Osteoblast (primary cell): ENCODE data around the gene DPP7. TPM values are rescaled to one million over a fixed set of nuclear protein-coding genes. Genes with fewer than 3 reads are reported as not detected.
A peak's percentile ranks its signal among the peaks of the same experiment; 100 is the strongest.
"Not testable (repeated sequence)": the region's sequence is repeated elsewhere in the genome, so short reads cannot be mapped to it uniquely, and the experiment has no call there.

Experiments used
- DNase-seq: peaks from one replicate; pipeline ENCODE4 v3.0.0; 2011; ENCODE audit warnings: low spot score, mixed read lengths; ENCODE audit not compliant: insufficient read length; ENCODE audit errors: missing footprints
- H2AFZ ChIP-seq: 2 replicates; pipeline ENCODE4 v1.6.0; 2011; ENCODE audit warnings: mild to moderate bottlenecking, low read length
- H3K27ac ChIP-seq: 2 replicates; pipeline ENCODE4 v1.5.1; 2011; ENCODE audit warnings: mild to moderate bottlenecking, low read depth, low read length, moderate library complexity
- H3K27me3 ChIP-seq: 2 replicates; pipeline ENCODE4 v1.6.0; 2012; ENCODE audit warnings: mild to moderate bottlenecking, control low read depth, inconsistent platforms, low read length, moderate library complexity; ENCODE audit not compliant: insufficient read depth
- H3K36me3 ChIP-seq: 2 replicates; pipeline ENCODE4 v1.5.1; 2011; ENCODE audit warnings: mild to moderate bottlenecking, low read length, control low read depth, moderate library complexity; ENCODE audit not compliant: insufficient read depth
- H3K4me1 ChIP-seq: 2 replicates; pipeline ENCODE4 v1.5.1; 2011; ENCODE audit warnings: mild to moderate bottlenecking, low read length, control low read depth, moderate library complexity; ENCODE audit not compliant: insufficient read depth
- H3K4me2 ChIP-seq: 2 replicates; pipeline ENCODE4 v1.6.0; 2011; ENCODE audit warnings: mild to moderate bottlenecking, low read length; ENCODE audit not compliant: insufficient read depth
- H3K4me3 ChIP-seq: fragments of 200-600 bp; sonication (generic); 3 replicates; pipeline ENCODE4 v1.5.1; 2012; ENCODE audit warnings: mild to moderate bottlenecking, low read length, inconsistent platforms; ENCODE audit not compliant: insufficient read depth
- H3K79me2 ChIP-seq: 2 replicates; pipeline ENCODE4 v1.6.0; 2012; ENCODE audit warnings: mild to moderate bottlenecking, low read length, control low read depth, inconsistent platforms; ENCODE audit not compliant: insufficient read depth
- H3K9me3 ChIP-seq: 2 replicates; pipeline ENCODE4 v1.5.1; 2011; ENCODE audit warnings: low read depth, low read length, control low read depth
- H4K20me1 ChIP-seq: 2 replicates; pipeline ENCODE4 v1.6.0; 2012; ENCODE audit warnings: mild to moderate bottlenecking, low read length, control low read depth; ENCODE audit not compliant: insufficient read depth
- total RNA-seq: library from RNA; depleted of rRNA; stranded (reverse); fragments of >200 nt; gene quantifications from 2 replicates; pipeline ENCODE4 v1.2.3, GENCODE V29; 2012
- TF ChIP-seq, protein P1 (sequence below): IDR thresholded peaks from 2 replicates; pipeline ENCODE4 v1.5.1; 2011; ENCODE audit warnings: mild to moderate bottlenecking, low read depth, low read length, moderate library complexity; ENCODE audit errors: extremely low read depth

DPP7 gene
- total RNA-seq, 1 donor, result 74.6 TPM

DNA sequence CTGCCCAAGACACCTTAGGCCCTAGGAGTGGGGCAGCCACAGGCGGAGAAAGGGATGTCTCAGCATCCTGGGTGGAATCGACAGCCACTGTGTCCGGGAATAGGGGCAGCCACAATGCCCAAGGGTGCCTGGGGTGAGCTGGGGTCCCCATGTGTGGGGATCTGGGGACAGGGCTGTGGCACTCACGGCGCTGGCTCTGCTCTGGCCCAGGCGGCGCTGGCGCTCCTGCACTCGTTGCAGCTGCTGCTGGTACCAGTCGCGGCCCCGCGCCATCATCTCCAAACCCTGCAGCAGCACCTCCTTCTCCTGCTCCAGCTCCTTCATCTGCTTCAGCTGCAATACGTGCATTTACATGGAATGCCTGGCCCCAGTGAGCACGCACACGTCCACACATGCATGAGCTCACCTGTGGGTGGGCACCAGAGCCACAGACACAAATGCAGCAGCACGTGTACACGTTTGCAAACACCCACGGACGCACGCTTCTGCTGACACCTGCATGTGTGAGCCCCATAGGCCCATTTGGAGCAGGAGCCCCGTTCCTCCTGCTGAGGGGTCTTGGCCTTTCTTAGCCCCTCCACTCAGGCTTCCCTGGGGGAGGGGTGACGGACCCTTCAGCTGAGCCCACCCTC, 49.1 kb downstream of the DPP7 start:
- Histone ChIP-seq H2AFZ (no peak overlapping the region), H3K36me3 (no peaks in the 10 kb centered on the region)
- TF ChIP-seq, protein P1, sequence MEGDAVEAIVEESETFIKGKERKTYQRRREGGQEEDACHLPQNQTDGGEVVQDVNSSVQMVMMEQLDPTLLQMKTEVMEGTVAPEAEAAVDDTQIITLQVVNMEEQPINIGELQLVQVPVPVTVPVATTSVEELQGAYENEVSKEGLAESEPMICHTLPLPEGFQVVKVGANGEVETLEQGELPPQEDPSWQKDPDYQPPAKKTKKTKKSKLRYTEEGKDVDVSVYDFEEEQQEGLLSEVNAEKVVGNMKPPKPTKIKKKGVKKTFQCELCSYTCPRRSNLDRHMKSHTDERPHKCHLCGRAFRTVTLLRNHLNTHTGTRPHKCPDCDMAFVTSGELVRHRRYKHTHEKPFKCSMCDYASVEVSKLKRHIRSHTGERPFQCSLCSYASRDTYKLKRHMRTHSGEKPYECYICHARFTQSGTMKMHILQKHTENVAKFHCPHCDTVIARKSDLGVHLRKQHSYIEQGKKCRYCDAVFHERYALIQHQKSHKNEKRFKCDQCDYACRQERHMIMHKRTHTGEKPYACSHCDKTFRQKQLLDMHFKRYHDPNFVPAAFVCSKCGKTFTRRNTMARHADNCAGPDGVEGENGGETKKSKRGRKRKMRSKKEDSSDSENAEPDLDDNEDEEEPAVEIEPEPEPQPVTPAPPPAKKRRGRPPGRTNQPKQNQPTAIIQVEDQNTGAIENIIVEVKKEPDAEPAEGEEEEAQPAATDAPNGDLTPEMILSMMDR, result no peak

DNA sequence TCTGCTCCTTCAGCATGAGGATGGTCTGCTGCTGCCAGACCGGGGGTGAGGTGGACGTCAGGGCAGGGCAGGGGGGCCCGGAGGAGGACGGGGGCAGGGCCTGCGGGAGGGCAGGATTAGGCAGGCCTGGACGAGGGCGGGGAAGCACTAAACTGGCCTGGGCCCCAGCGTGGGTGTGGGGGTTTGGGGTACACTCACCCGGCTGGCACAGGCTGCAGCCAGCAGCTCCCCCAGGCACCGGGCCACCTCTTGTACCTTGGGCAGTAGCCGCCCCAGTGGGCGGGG, 49.7 kb downstream of the DPP7 start:
- H3K27me3 ChIP-seq, result no peaks in the 10 kb centered on the region
- H3K4me3 ChIP-seq, result no peak overlapping the region
- H4K20me1 ChIP-seq, result peaks cover 6% of the 10 kb centered on the region
- no peak overlapping the region for H3K4me2 ChIP-seq
- TF ChIP-seq, protein P1, result no peak
- no peaks in the 10 kb centered on the region for H3K79me2 ChIP-seq
- no peak overlapping the region for H3K27ac ChIP-seq
- no peaks in the 10 kb centered on the region for H3K9me3 ChIP-seq
- no peaks in the 10 kb centered on the region for H3K36me3 ChIP-seq
- no peak overlapping the region for H2AFZ ChIP-seq
- peak; percentile 44 for DNase-seq
- no peaks in the 10 kb centered on the region for H3K4me1 ChIP-seq

More for the DNA sequence above, 49.1 kb downstream of the DPP7 start:
- Histone ChIP-seq H4K20me1 (peaks cover 6% of the 10 kb centered on the region), H3K4me3 (no peak overlapping the region), H3K4me2 (no peak overlapping the region), H3K27ac (no peak overlapping the region), H3K27me3 (no peaks in the 10 kb centered on the region), H3K79me2 (no peaks in the 10 kb centered on the region), H3K4me1 (no peaks in the 10 kb centered on the region), H3K9me3 (no peaks in the 10 kb centered on the region)
- peak; percentile 81 for DNase-seq

DNA sequence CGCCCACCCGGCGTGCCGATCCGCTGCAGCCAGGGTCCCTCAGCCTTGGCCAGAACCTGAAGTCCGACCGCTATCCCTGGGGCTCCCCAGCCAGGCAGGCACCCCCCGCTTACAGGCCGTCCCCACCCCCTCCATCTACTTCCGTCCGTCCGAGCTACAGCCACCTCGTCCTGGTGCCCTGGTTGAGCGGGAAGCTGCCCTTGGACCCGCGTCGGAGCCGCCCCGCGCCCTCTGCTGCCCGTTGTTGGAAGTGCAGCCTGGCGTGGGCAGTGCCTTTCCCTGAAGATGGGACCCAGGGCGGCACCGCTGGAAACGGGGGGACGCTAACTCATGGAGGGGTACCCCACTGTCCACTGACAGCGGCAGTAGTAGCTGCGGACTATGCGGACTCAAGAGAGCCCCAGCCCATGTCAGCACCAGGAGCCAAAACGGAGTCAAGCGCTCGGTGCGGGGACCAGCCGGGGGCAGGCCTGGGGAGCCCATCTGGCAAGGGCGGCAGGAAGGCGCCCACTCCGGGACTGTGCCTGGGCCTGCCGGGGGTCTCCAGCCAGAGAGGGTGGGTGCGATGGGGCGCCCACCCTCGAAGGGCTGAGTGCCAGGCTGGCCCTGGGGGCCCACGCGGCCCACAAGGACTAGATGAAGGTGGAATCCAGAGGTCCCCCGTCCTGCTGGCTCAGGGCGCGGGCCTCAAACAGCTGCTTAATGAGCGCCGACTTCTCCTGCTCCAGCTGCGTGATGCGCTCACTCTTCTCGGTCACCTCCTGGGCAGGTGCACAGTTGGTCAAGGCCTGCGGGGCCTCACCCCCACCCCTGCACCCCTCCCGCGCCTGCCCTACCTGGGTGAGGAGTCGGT, 50.3 kb downstream of the DPP7 start:
- H3K4me2 ChIP-seq, result no peak overlapping the region
- peaks cover 6% of the 10 kb centered on the region for H4K20me1 ChIP-seq
- H3K4me1 ChIP-seq, result no peaks in the 10 kb centered on the region
- H3K27ac ChIP-seq, result no peak overlapping the region
- peak; percentile 97 for DNase-seq
- H3K4me3 ChIP-seq, result no peak overlapping the region
- H3K79me2 ChIP-seq, result no peaks in the 10 kb centered on the region
- no peak overlapping the region for H2AFZ ChIP-seq
- H3K27me3 ChIP-seq, result no peaks in the 10 kb centered on the region
- H3K36me3 ChIP-seq, result no peaks in the 10 kb centered on the region
- H3K9me3 ChIP-seq, result no peaks in the 10 kb centered on the region
- TF ChIP-seq, protein P1, result peak; percentile 74

DNA sequence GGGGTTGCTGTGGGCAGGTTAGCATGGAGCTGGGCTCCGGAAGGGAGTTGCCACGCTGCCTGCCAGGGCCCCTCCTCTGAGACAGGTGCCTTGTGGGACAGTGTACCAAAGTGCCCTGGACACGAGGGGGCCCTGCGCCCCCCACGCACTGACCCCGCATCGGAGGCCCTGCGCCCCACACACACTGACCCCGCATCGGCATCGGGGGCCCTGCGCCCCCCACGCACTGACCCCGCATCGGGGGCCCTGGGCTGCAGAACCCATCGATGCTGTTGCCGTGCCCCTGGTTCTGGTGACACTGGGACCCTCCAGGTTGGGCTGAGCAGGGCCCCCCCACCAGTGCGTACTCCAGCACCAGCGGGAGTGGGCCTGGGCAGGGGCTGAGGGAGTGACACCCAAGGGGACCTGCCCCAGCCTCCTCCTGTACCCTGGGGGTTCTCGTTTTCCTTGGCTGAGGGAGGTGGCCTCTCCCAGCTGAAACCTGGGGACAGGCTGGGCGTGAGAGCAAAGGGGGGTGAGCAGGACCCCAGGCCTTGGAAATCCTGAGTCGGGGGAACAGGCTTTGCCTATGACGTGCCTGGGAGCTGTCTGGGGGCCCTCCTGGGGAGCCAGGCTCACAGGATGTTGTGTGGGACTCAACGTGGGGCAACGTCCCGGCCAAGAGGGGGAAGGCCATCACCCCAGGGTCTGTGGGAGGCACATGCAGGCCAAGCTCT, 51.1 kb downstream of the DPP7 start:
- TF ChIP-seq, protein P1, result no peak
- H3K36me3 ChIP-seq, result no peaks in the 10 kb centered on the region
- no peaks in the 10 kb centered on the region for H3K27me3 ChIP-seq
- no peaks in the 10 kb centered on the region for H3K4me1 ChIP-seq
- no peak overlapping the region for H3K27ac ChIP-seq
- no peak overlapping the region for H2AFZ ChIP-seq
- H3K4me3 ChIP-seq, result no peak overlapping the region
- no peaks in the 10 kb centered on the region for H3K79me2 ChIP-seq
- DNase-seq, result peak; percentile 78
- H4K20me1 ChIP-seq, result peaks cover 5% of the 10 kb centered on the region
- no peaks in the 10 kb centered on the region for H3K9me3 ChIP-seq
- H3K4me2 ChIP-seq, result no peak overlapping the region

DNA sequence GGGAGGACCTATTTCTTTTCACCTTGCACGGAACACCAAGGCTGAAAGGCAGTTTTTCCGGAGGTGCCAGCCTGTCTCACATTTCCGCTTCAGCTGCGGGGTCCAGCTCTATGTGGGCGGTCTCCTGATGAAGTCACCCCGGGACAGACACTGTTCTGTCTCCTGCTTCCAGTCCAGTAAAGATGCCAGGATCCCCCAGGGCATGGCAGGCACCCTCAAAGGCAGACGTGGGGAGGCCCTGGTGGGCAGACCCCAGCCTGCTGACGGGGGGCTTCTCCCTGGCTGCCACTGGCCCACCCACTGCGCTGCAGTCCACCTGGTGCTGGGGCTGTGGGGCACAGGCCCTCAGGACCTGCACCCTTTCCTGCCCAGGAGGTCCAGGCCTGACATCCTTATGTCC, 51.7 kb downstream of the DPP7 start:
- H3K27ac ChIP-seq, H3K9me3 ChIP-seq: not testable (repeated sequence)

More for the DNA sequence above, 51.7 kb downstream of the DPP7 start:
- H3K36me3 ChIP-seq, H3K4me1 ChIP-seq, H3K79me2 ChIP-seq, H3K4me2 ChIP-seq, H3K27me3 ChIP-seq, H3K4me3 ChIP-seq, H2AFZ ChIP-seq, DNase-seq, H4K20me1 ChIP-seq: not testable (repeated sequence)
